Urothelium cell line (cell line): ENCODE data around the gene ZNF770.

Experiments used
- DNase-seq: peaks from one replicate; pipeline ENCODE4 v3.0.0; 2011; ENCODE audit warnings: low spot score, mixed read lengths
- FAIRE-seq: peaks from 2 replicates; lab custom pipeline; 2011; peaks lifted over from hg19 to GRCh38; lab: Jason Lieb, UNC

The ZNF770 gene

GRCh38 chr15:34988027-34988902 is at the start of gene ZNF770:
Gene ZNF770, minus strand, starts transcription at chr15:34988287. Its CDS starts 4,853 bp downstream, at chr15:34983434.
- FAIRE-seq = peak; percentile 9

GRCh38 chr15:35028235-35028984 is 40.3 kb upstream of the ZNF770 start:
- no peak for FAIRE-seq
- DNase-seq = no peak

More at GRCh38 chr15:34988027-34988902, at the start of gene ZNF770:
- DNase-seq = peak; percentile 84

GRCh38 chr15:35023804-35024203 is 35.7 kb upstream of the ZNF770 start:
- FAIRE-seq (no peak), DNase-seq (no peak)

GRCh38 chr15:35020974-35021373 is 32.9 kb upstream of the ZNF770 start:
- no peak for DNase-seq
- no peak for FAIRE-seq

GRCh38 chr15:35019404-35020327 is 31.6 kb upstream of the ZNF770 start:
- no peak for DNase-seq
- FAIRE-seq = no peak

GRCh38 chr15:35014241-35014640 is 26.2 kb upstream of the ZNF770 start:
- FAIRE-seq (no peak), DNase-seq (no peak)

- FAIRE-seq = no peak
These were observed 25.3 kb upstream of the ZNF770 start for GRCh38 chr15:35013370-35013769.

GRCh38 chr15:35007397-35007796 is 19.3 kb upstream of the ZNF770 start:
- FAIRE-seq = no peak
- no peak for DNase-seq

More at GRCh38 chr15:35013370-35013769, 25.3 kb upstream of the ZNF770 start:
- DNase-seq = no peak

GRCh38 chr15:35005933-35006332 is 17.8 kb upstream of the ZNF770 start:
- DNase-seq (no peak), FAIRE-seq (no peak)

- DNase-seq = no peak
- no peak for FAIRE-seq
These were observed 15.8 kb upstream of the ZNF770 start for GRCh38 chr15:35003928-35004327.

GRCh38 chr15:35000511-35000910 is 12.4 kb upstream of the ZNF770 start:
- DNase-seq (peak; percentile 81), FAIRE-seq (peak; percentile 69)

GRCh38 chr15:34999906-35000305 is 11.8 kb upstream of the ZNF770 start:
- FAIRE-seq = no peak

GRCh38 chr15:34994925-34995324 is 6.8 kb upstream of the ZNF770 start:
- DNase-seq (no peak), FAIRE-seq (no peak)

More at GRCh38 chr15:34999906-35000305, 11.8 kb upstream of the ZNF770 start:
- DNase-seq = no peak

- FAIRE-seq = no peak
- DNase-seq = no peak
These were observed 5.8 kb upstream of the ZNF770 start for GRCh38 chr15:34993877-34994276.

- DNase-seq = no peak
- FAIRE-seq = no peak
These were observed 5.3 kb upstream of the ZNF770 start for GRCh38 chr15:34993412-34993811.

GRCh38 chr15:34987609-34988026 is 469 bp downstream of the ZNF770 start:
- DNase-seq (no peak), FAIRE-seq (no peak)

GRCh38 chr15:34986771-34987480 is 1.2 kb downstream of the ZNF770 start:
- FAIRE-seq = no peak

GRCh38 chr15:34986326-34986725 is 1.8 kb downstream of the ZNF770 start:
- DNase-seq (no peak), FAIRE-seq (no peak)

More at GRCh38 chr15:34986771-34987480, 1.2 kb downstream of the ZNF770 start:
- DNase-seq = no peak

- FAIRE-seq (no peak), DNase-seq (no peak)
These were observed 3.0 kb downstream of the ZNF770 start for GRCh38 chr15:34984889-34985630.
